IMR-90 (cell line): Measurements from ENCODE around the gene PPP1R14D. TPM values are rescaled to one million over a fixed set of nuclear protein-coding genes. Genes with fewer than 3 reads are reported as not detected.

Experiments used
- ATAC-seq: fragments of 200-7000 bp; cut with Tn5 transposase; 2 replicates; pipeline ENCODE4 v1.9.1; 2020; ENCODE audit warnings: low read depth, mild to moderate bottlenecking, moderate library complexity
- BruUV-seq: library from RNA; stranded (reverse); fragments of 400-500 nt; replicated peaks from 2 replicates; lab custom pipeline; 2021; lab: Mats Ljungman, UMichigan
- CTCF ChIA-PET: fragments of 300-600 bp; formaldehyde crosslinking; extraction: SDS; loops from one replicate; lab custom pipeline; 2021; ENCODE audit warnings: antibody characterized with exemption; lab: Yijun Ruan, JAX
- POLR2A ChIA-PET: fragments of 300-600 bp; sonication (Branson Sonifier 250); formaldehyde crosslinking; loops from one replicate; lab custom pipeline; 2022; ENCODE audit warnings: antibody characterized with exemption; ENCODE audit not compliant: unreplicated experiment; lab: Charles Lee
- DNase-seq: peaks from one replicate; pipeline ENCODE4 v3.0.0; 2013
- H2AFZ ChIP-seq: replicated peaks from 2 replicates; pipeline ENCODE3; 2013; ENCODE audit warnings: low read length, mild to moderate bottlenecking; ENCODE audit not compliant: poor library complexity
- H2AK5ac ChIP-seq: 2 replicates; pipeline ENCODE4 v1.6.1; 2013; ENCODE audit warnings: low read depth, low read length, inconsistent platforms
- H2AK9ac ChIP-seq: replicated peaks from 2 replicates; pipeline ENCODE3; 2013; ENCODE audit warnings: mild to moderate bottlenecking, low read depth, low read length, moderate library complexity; ENCODE audit not compliant: poor library complexity
- H2BK120ac ChIP-seq: 2 replicates; pipeline ENCODE4 v1.6.1; 2013; ENCODE audit warnings: low read depth, low read length, inconsistent platforms
- H2BK15ac ChIP-seq: 3 replicates; pipeline ENCODE4 v1.6.1; 2013; ENCODE audit warnings: low read depth, low read length, inconsistent platforms
- H2BK20ac ChIP-seq: 2 replicates; pipeline ENCODE4 v1.6.1; 2013; ENCODE audit warnings: low read depth, mild to moderate bottlenecking, inconsistent platforms, low read length, moderate library complexity
- H2BK5ac ChIP-seq: 2 replicates; pipeline ENCODE4 v1.6.1; 2013; ENCODE audit warnings: mild to moderate bottlenecking, low read depth, low read length, inconsistent platforms; ENCODE audit not compliant: poor library complexity, severe bottlenecking
- H3K14ac ChIP-seq: replicated peaks from 2 replicates; pipeline ENCODE4 v1.6.1; 2013; ENCODE audit warnings: low read depth, low read length, inconsistent platforms
- H3K18ac ChIP-seq: 2 replicates; pipeline ENCODE4 v1.6.1; 2013; ENCODE audit warnings: low read depth, low read length, control low read depth
- H3K23ac ChIP-seq: 2 replicates; pipeline ENCODE4 v1.6.1; 2013; ENCODE audit warnings: low read depth, low read length, inconsistent platforms
- H3K27ac ChIP-seq: 2 replicates; pipeline ENCODE4 v1.5.1; 2013; ENCODE audit warnings: mild to moderate bottlenecking, control low read depth, low read length; ENCODE audit not compliant: insufficient read depth
- H3K27me3 ChIP-seq: 2 replicates; pipeline ENCODE4 v1.6.1; 2013; ENCODE audit warnings: low read length; ENCODE audit not compliant: control insufficient read depth, insufficient read depth
- H3K36me3 ChIP-seq: 2 replicates; pipeline ENCODE4 v1.6.1; 2013; ENCODE audit warnings: low read length, mixed read lengths; ENCODE audit not compliant: control insufficient read depth, insufficient read depth
- H3K4ac ChIP-seq: 2 replicates; pipeline ENCODE4 v1.6.1; 2013; ENCODE audit warnings: low read depth, low read length, inconsistent platforms
- H3K4me1 ChIP-seq: 2 replicates; pipeline ENCODE4 v1.6.1; 2013; ENCODE audit warnings: low read length, mixed read lengths; ENCODE audit not compliant: control insufficient read depth, insufficient read depth
- H3K4me2 ChIP-seq: 2 replicates; pipeline ENCODE4 v1.6.1; 2013; ENCODE audit warnings: low read depth, mild to moderate bottlenecking, control low read depth, low read length, moderate library complexity
- H3K4me3 ChIP-seq: 2 replicates; pipeline ENCODE4 v1.5.1; 2013; ENCODE audit warnings: low read depth, mild to moderate bottlenecking, control low read depth, low read length, moderate library complexity; ENCODE audit not compliant: insufficient read depth
- H3K56ac ChIP-seq: 2 replicates; pipeline ENCODE4 v1.6.1; 2013; ENCODE audit warnings: low read length, inconsistent platforms; ENCODE audit not compliant: insufficient read depth; ENCODE audit errors: extremely low read depth
- H3K79me1 ChIP-seq, 2 experiments: 2 replicates each; pipeline ENCODE4 v1.6.1; 2013; ENCODE audit warnings: low read length in 2 of 2, inconsistent platforms in 1 of 2, low read depth in 1 of 2
- H3K9ac ChIP-seq: 2 replicates; pipeline ENCODE4 v1.6.1; 2013; ENCODE audit warnings: low read depth, low read length, control low read depth
- H3K9me1 ChIP-seq: 2 replicates; pipeline ENCODE4 v1.6.1; 2013; ENCODE audit warnings: low read length, inconsistent platforms; ENCODE audit not compliant: insufficient read depth
- H3K9me3 ChIP-seq: 2 replicates; pipeline ENCODE4 v1.6.1; 2013; ENCODE audit warnings: low read length; ENCODE audit not compliant: control insufficient read depth, insufficient read depth
- H4K20me1 ChIP-seq: 2 replicates; pipeline ENCODE4 v1.6.1; 2013; ENCODE audit warnings: low read length, inconsistent platforms; ENCODE audit not compliant: insufficient read depth
- H4K5ac ChIP-seq: 2 replicates; pipeline ENCODE4 v1.6.1; 2013; ENCODE audit warnings: mild to moderate bottlenecking, low read depth, low read length, control low read depth
- H4K8ac ChIP-seq, 2 experiments: 2 replicates each; pipeline ENCODE4 v1.6.1; 2013; ENCODE audit warnings: low read depth in 2 of 2, low read length in 2 of 2, control low read depth in 1 of 2, inconsistent platforms in 1 of 2
- H4K91ac ChIP-seq: 2 replicates; pipeline ENCODE4 v1.6.1; 2013; ENCODE audit warnings: low read depth, low read length, inconsistent platforms; ENCODE audit not compliant: insufficient read depth
- BHLHE40 ChIP-seq: fragments of 150-350 bp; IDR thresholded peaks from 2 replicates; pipeline ENCODE4 v1.6.1; 2016; ENCODE audit warnings: mild to moderate bottlenecking, low read depth, low read length
- CHD1 ChIP-seq: IDR thresholded peaks from 2 replicates; pipeline ENCODE4 v1.6.1; 2012; ENCODE audit warnings: low read depth, low read length, improper control_type of control experiment
- ELK1 ChIP-seq: fragments of 150-350 bp; IDR thresholded peaks from 2 replicates; pipeline ENCODE4 v1.6.1; 2016; ENCODE audit warnings: low read depth, mild to moderate bottlenecking, low read length, moderate library complexity, borderline replicate concordance
- FOS ChIP-seq: fragments of 150-350 bp; IDR thresholded peaks from 2 replicates; pipeline ENCODE4 v1.6.1; 2016; ENCODE audit warnings: low read depth, low read length
- MAFK ChIP-seq: IDR thresholded peaks from 2 replicates; pipeline ENCODE4 v1.6.1; 2012; ENCODE audit warnings: low read depth, low read length, improper control_type of control experiment
- MAZ ChIP-seq: IDR thresholded peaks from 2 replicates; pipeline ENCODE4 v1.6.1; 2012; ENCODE audit warnings: low read depth, mild to moderate bottlenecking, low read length, improper control_type of control experiment, moderate library complexity, borderline replicate concordance
- MXI1 ChIP-seq: IDR thresholded peaks from 2 replicates; pipeline ENCODE4 v1.6.1; 2012; ENCODE audit warnings: low read depth, mild to moderate bottlenecking, low read length, moderate library complexity, borderline replicate concordance
- NFE2L2 ChIP-seq: fragments of 150-350 bp; IDR thresholded peaks from 2 replicates; pipeline ENCODE4 v1.6.1; 2016; ENCODE audit warnings: low read depth, mild to moderate bottlenecking, low read length
- POLR2A ChIP-seq: IDR thresholded peaks from 2 replicates; pipeline ENCODE4 v1.6.1; 2012; ENCODE audit warnings: mild to moderate bottlenecking, low read depth, low read length
- RAD21 ChIP-seq: IDR thresholded peaks from 2 replicates; pipeline ENCODE4 v1.6.1; 2012; ENCODE audit warnings: low read length, improper control_type of control experiment
- RCOR1 ChIP-seq: IDR thresholded peaks from 2 replicates; pipeline ENCODE4 v1.6.1; 2012; ENCODE audit warnings: mild to moderate bottlenecking, low read length, improper control_type of control experiment; ENCODE audit not compliant: insufficient replicate concordance
- RFX5 ChIP-seq: IDR thresholded peaks from 2 replicates; pipeline ENCODE4 v1.8.0; 2012; ENCODE audit warnings: low read depth, mild to moderate bottlenecking, low read length, moderate library complexity
- SMC3 ChIP-seq: fragments of 150-350 bp; IDR thresholded peaks from 2 replicates; pipeline ENCODE4 v1.6.1; 2016; ENCODE audit warnings: low read depth, mild to moderate bottlenecking, antibody characterized with exemption, low read length, moderate library complexity
- USF2 ChIP-seq: fragments of 150-350 bp; IDR thresholded peaks from 2 replicates; pipeline ENCODE4 v1.6.1; 2017; ENCODE audit warnings: mild to moderate bottlenecking, antibody characterized with exemption, low read length, low read depth
- WGBS, 2 experiments: methylation state at CpG; one replicate each; pipeline versions ENCODE4 v1.1.5 to v1.1.7; 2013; ENCODE audit warnings: missing lambda C conversion rate in 2 of 2; ENCODE audit not compliant: insufficient read length in 1 of 2; ENCODE audit errors: extremely low coverage in 2 of 2; 5-methylcytosine and 5-hydroxymethylcytosine counted together
- dilution Hi-C: fragments of 300-500 bp; cut with HindIII; formaldehyde crosslinking; loops from one replicate; pipeline ENCODE4 v1.14.3; 2018; ENCODE audit warnings: low sequenced_read_pairs; ENCODE audit not compliant: unreplicated experiment
- in situ Hi-C: fragments of 300-500 bp; cut with MboI; formaldehyde crosslinking; loops from 3 replicates; pipeline ENCODE4 v1.14.3; 2019; ENCODE audit warnings: low sequenced_read_pairs, inconsistent platforms, mixed read lengths
- intact Hi-C: fragments of 100-400 bp; cut with micrococcal nuclease; formaldehyde crosslinking; loops from 2 replicates; pipeline ENCODE4 v1.10.0; 2022
- polyA plus RNA-seq, 3 experiments: library from polyadenylated mRNA; depleted of rRNA; stranded (reverse); fragments of >200 nt; gene quantifications; 2 replicates each; pipeline ENCODE4 v1.2.3, GENCODE V29; 2012; ENCODE audit warnings: low replicate concordance in 1 of 3
- total RNA-seq: library from RNA; depleted of rRNA; stranded (reverse); fragments of >200 nt; gene quantifications from 2 replicates; pipeline ENCODE4 v1.2.3, GENCODE V29; 2012
- TF ChIP-seq, protein P1 (sequence below): conservative IDR thresholded peaks from 2 replicates; pipeline ENCODE4 v1.5.1; 2012; ENCODE audit warnings: mild to moderate bottlenecking, low read depth, low read length, improper control_type of control experiment

Gene PPP1R14D
- total and polyA plus RNA-seq, 2 of the 4 experiments (the other 2 are of a cell fraction) = not detected

- H3K79me1 ChIP-seq = no peaks in the 10 kb centered on the region
- H3K27me3 ChIP-seq = peaks cover 42% of the 10 kb centered on the region
- no peak overlapping the region for H2AK9ac ChIP-seq
- no peak overlapping the region for H3K14ac ChIP-seq
- intact Hi-C loops = no loop called here
- H3K9ac ChIP-seq = no peak overlapping the region
- H3K23ac ChIP-seq = no peak overlapping the region
- H4K91ac ChIP-seq = no peak overlapping the region
- H4K20me1 ChIP-seq = peaks cover 5% of the 10 kb centered on the region; the same call in 1 of the 2 replicates
- dilution Hi-C loops = no loop called here
- DNase-seq = no peak
- no peaks in the 10 kb centered on the region for H3K9me3 ChIP-seq
- BruUV-seq = no TSS peak
- H3K4me3 ChIP-seq = no peak overlapping the region
- H3K4me2 ChIP-seq = no peak overlapping the region
- H3K18ac ChIP-seq = no peak overlapping the region
- no peaks in the 10 kb centered on the region for H3K9me1 ChIP-seq
- H2BK120ac ChIP-seq = no peak overlapping the region
- H2AFZ ChIP-seq = no peak overlapping the region
- no peak overlapping the region for H4K8ac ChIP-seq
- in situ Hi-C loops = no loop called here
- H3K56ac ChIP-seq = no peak overlapping the region
- H3K4me1 ChIP-seq = 0 out of 2 replicates have a peak, but pooled peaks cover 3% of the 10 kb centered on the region
- ATAC-seq = no peak
- no peaks in the 10 kb centered on the region for H3K36me3 ChIP-seq
- H2BK20ac ChIP-seq = no peak overlapping the region
- no peak overlapping the region for H4K5ac ChIP-seq
- no peak overlapping the region for H3K4ac ChIP-seq
- H3K27ac ChIP-seq = no peak overlapping the region
- CTCF ChIA-PET = no interaction called here
- no peak overlapping the region for H2BK15ac ChIP-seq
- 94% methylated on average over 2 of the region's 8 CpGs; no CpG with 5 or more reads in 1 of the 2 experiments for WGBS, 2 experiments
- no peak overlapping the region for H2AK5ac ChIP-seq
- H2BK5ac ChIP-seq = no peak overlapping the region
- POLR2A ChIA-PET = no interaction called here
- TF ChIP-seq MAZ = no peak
- TF ChIP-seq CHD1 = no peak
- TF ChIP-seq RAD21 = no peak
- no peak for TF ChIP-seq RCOR1
- no peak for TF ChIP-seq RFX5
- no peak for TF ChIP-seq ELK1
- no peak for TF ChIP-seq MXI1
- TF ChIP-seq BHLHE40 = no peak
- no peak for TF ChIP-seq FOS
- TF ChIP-seq, protein P1, sequence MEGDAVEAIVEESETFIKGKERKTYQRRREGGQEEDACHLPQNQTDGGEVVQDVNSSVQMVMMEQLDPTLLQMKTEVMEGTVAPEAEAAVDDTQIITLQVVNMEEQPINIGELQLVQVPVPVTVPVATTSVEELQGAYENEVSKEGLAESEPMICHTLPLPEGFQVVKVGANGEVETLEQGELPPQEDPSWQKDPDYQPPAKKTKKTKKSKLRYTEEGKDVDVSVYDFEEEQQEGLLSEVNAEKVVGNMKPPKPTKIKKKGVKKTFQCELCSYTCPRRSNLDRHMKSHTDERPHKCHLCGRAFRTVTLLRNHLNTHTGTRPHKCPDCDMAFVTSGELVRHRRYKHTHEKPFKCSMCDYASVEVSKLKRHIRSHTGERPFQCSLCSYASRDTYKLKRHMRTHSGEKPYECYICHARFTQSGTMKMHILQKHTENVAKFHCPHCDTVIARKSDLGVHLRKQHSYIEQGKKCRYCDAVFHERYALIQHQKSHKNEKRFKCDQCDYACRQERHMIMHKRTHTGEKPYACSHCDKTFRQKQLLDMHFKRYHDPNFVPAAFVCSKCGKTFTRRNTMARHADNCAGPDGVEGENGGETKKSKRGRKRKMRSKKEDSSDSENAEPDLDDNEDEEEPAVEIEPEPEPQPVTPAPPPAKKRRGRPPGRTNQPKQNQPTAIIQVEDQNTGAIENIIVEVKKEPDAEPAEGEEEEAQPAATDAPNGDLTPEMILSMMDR = no peak
- TF ChIP-seq NFE2L2 = no peak
- no peak for TF ChIP-seq USF2
- TF ChIP-seq POLR2A = no peak
- no peak for TF ChIP-seq MAFK
- no peak for TF ChIP-seq SMC3
Measured at GRCh38 chr15:40845511-40846284, 17.2 kb upstream of the PPP1R14D start.
